ENCODE measurements around the gene GKAP1.

DNA sequence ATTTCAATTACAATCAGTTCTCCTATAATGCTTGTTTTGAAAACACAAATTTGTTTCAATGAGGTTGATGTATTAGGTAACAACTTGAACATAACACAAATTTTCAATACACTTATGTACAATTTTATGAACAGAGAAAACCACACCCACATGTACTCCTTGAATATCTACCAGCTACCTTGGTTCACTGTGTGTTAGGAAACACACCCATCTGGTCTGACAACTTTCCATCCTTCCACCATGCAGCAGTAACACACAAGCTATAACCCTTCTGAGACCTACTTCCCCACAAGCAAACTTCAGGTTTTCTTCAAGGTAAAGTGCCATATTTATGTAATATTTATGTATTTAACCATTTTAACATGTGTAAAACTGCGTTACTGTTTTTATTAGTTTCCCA is 73.4 kb downstream of the GKAP1 start:
- TF ChIP-seq POLR2AphosphoS5 (IDR thresholded peaks at IDR 0.05; ENCODE audit: low read depth, low read length) (no peak), POLR2A (IDR thresholded peaks at IDR 0.05; ENCODE audit: low read depth, low read length) (no peak), TAF1 (IDR thresholded peaks at IDR 0.05; ENCODE audit: borderline replicate concordance, low read depth, low read length) (no peak)

Measured in GM12892 (cell line).